K562 (cell line): ENCODE data around the gene TRAF3IP3. TPM values are rescaled to one million over a fixed set of nuclear protein-coding genes. Genes with fewer than 3 reads are reported as not detected.

Experiments used
- ELF1 ChIP-seq: fragments of 200-800 bp; sonication (Bioruptor generic); IDR thresholded peaks from 2 replicates; pipeline ENCODE4 v1.6.1; 2016; ENCODE audit warnings: missing genetic modification characterization, missing compliant biosample characterization
- ETV6 ChIP-seq, 3 experiments: fragments of 150-350 bp in 1 of 3; sonication (generic) in 1 of 3; formaldehyde crosslinking in 1 of 3; IDR thresholded peaks; 2 replicates each; pipeline versions ENCODE4 v1.6.1 to v1.8.0; 2014 to 2022; ENCODE audit warnings: borderline replicate concordance in 2 of 3, low read depth in 2 of 3, antibody characterized with exemption in 1 of 3, low read length in 1 of 3, mild to moderate bottlenecking in 1 of 3, missing genetic modification reagents in 1 of 3
- HMG20A ChIP-seq: fragments of 450-650 bp; formaldehyde crosslinking; conservative IDR thresholded peaks from 2 replicates; pipeline ENCODE4 v1.4.0; 2020; ENCODE audit warnings: mild to moderate bottlenecking, mixed read lengths
- ILK ChIP-seq: fragments of 450-650 bp; IDR thresholded peaks from 2 replicates; pipeline ENCODE4 v1.6.1; 2016; ENCODE audit warnings: missing genetic modification characterization, low read depth, mild to moderate bottlenecking, missing compliant biosample characterization, moderate library complexity, borderline replicate concordance
- LARP7 ChIP-seq: fragments of 450-650 bp; IDR thresholded peaks from 2 replicates; pipeline ENCODE4 v1.6.1; 2016
- MED1 ChIP-seq: sonication (generic); formaldehyde crosslinking; IDR thresholded peaks from 2 replicates; pipeline ENCODE4 v1.8.1; 2023; ENCODE audit warnings: missing genetic modification reagents, borderline replicate concordance
- NFATC3 ChIP-seq: fragments of 450-650 bp; IDR thresholded peaks from 2 replicates; pipeline ENCODE4 v1.6.1; 2017; ENCODE audit warnings: mild to moderate bottlenecking
- NFRKB ChIP-seq: fragments of 450-650 bp; IDR thresholded peaks from 2 replicates; pipeline ENCODE4 v1.6.1; 2016; ENCODE audit warnings: low read depth
- PHF20 ChIP-seq: fragments of 450-650 bp; IDR thresholded peaks from 2 replicates; pipeline ENCODE4 v1.6.1; 2018; ENCODE audit not compliant: partially characterized antibody
- POLR2A ChIP-seq: fragments of 450-650 bp; conservative IDR thresholded peaks from 2 replicates; pipeline ENCODE4 v1.6.1; 2016
- POLR2G ChIP-seq: fragments of 200-400 bp; formaldehyde crosslinking; IDR thresholded peaks from 2 replicates; pipeline ENCODE4 v1.6.1; 2017; ENCODE audit warnings: low read depth, mild to moderate bottlenecking, antibody characterized with exemption, low read length, moderate library complexity
- RBM17 ChIP-seq: fragments of 200-400 bp; formaldehyde crosslinking; IDR thresholded peaks from 2 replicates; pipeline ENCODE4 v1.6.1; 2017; ENCODE audit warnings: low read depth, mild to moderate bottlenecking, low read length, borderline replicate concordance
- polyA plus RNA-seq, 8 experiments: library from polyadenylated mRNA; depleted of rRNA in 4 of 8; stranded (reverse) in 5 of 8; unstranded in 3 of 8; fragments of >200 nt; fragmentation: Nextera tagmentation in 2 of 8; fragmentation: Illumina TruSeq in 1 of 8; extraction: Ambion mirVana in 2 of 8; extraction: Trizol in 1 of 8; gene quantifications; 2 replicates each; pipeline versions ENCODE4 v1.2.1 to v1.2.3, GENCODE V29; 2011 to 2014; ENCODE audit warnings: inconsistent platforms in 1 of 8, missing spikeins in 1 of 8
- total RNA-seq, 7 experiments: library from RNA; depleted of rRNA in 6 of 7; stranded (reverse); fragments of >200 nt in 6 of 7; fragmentation: Illumina TruSeq in 2 of 7; extraction: Trizol in 2 of 7; gene quantifications; 2 replicates each; pipeline versions ENCODE4 v1.2.1 to v1.2.3, GENCODE V29; 2011 to 2021; ENCODE audit warnings: low replicate concordance in 1 of 7
- TF ChIP-seq, protein P1 (sequence below): fragments of 250-450 bp; sonication (Bioruptor Pico); IDR thresholded peaks from 2 replicates; pipeline ENCODE4 v1.4.0; 2020; ENCODE audit warnings: mild to moderate bottlenecking, moderate library complexity, borderline replicate concordance
- TF ChIP-seq, protein P2 (sequence below): conservative IDR thresholded peaks from 2 replicates; pipeline ENCODE4 v1.6.1; 2011; ENCODE audit warnings: low read depth, mild to moderate bottlenecking, low read length; ENCODE audit not compliant: control insufficient read depth
- TF ChIP-seq, protein P3 (sequence below): fragments of 450-650 bp; formaldehyde crosslinking; IDR thresholded peaks from 2 replicates; pipeline ENCODE4 v1.4.0; 2020; ENCODE audit warnings: mild to moderate bottlenecking, moderate library complexity
- TF ChIP-seq, protein P4 (sequence below): fragments of 250-450 bp; sonication (Bioruptor Pico); IDR thresholded peaks from 2 replicates; pipeline ENCODE4 v1.4.0; 2020; ENCODE audit warnings: mild to moderate bottlenecking
- TF ChIP-seq, protein P5 (sequence below): fragments of 250-450 bp; sonication (Bioruptor Pico); IDR thresholded peaks from 2 replicates; pipeline ENCODE4 v1.5.1; 2021; ENCODE audit warnings: mild to moderate bottlenecking

TRAF3IP3 gene
- total and polyA plus RNA-seq, 9 of the 15 experiments (the other 6 are each of a cell fraction or from before 2014, with no cell fraction given), result 0.06 to 1.1 (median 0.31) TPM

DNA sequence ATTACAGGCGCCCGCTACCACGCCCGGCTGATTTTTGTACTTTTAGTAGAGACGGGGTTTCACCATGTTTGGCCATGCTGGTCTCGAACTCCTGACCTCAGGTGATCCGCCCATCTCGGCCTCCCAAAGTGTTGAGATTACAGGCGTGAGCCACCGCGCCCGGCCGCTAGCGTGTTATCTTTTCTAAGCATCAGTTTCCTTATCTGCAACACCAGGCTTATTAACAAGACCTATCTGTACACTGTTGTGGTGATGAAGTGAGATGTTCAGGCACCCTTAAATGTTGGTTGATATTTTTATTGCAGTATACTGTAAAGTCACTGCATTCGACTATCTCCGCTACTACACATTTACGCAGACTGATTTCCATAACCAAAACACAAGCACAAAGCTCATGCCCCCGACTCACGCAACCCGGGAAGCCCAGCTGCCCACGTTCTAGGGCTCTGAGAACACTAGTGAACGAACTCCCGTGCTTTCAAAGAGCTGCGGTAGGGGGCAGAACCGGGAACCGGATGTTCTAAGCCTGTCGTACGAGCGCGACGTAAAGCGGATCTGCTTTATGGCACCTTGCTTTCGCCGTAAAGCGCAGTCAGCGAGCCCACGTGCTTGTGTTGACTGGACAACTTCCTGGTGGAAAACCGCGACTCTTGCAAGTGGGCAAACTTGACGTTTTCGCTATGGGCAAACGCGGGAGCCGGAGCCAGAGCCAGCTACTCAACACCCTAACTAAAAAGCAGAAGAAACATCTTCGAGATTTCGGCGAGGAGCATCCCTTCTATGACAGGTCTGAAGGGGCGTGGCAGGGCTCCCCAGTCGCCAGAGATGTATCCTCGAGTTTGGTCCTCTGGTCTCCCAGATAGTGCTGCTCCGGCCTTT is 71.8 kb downstream of the TRAF3IP3 start, which contains the start of gene UTP25 (continued):
- TF ChIP-seq, protein P1, sequence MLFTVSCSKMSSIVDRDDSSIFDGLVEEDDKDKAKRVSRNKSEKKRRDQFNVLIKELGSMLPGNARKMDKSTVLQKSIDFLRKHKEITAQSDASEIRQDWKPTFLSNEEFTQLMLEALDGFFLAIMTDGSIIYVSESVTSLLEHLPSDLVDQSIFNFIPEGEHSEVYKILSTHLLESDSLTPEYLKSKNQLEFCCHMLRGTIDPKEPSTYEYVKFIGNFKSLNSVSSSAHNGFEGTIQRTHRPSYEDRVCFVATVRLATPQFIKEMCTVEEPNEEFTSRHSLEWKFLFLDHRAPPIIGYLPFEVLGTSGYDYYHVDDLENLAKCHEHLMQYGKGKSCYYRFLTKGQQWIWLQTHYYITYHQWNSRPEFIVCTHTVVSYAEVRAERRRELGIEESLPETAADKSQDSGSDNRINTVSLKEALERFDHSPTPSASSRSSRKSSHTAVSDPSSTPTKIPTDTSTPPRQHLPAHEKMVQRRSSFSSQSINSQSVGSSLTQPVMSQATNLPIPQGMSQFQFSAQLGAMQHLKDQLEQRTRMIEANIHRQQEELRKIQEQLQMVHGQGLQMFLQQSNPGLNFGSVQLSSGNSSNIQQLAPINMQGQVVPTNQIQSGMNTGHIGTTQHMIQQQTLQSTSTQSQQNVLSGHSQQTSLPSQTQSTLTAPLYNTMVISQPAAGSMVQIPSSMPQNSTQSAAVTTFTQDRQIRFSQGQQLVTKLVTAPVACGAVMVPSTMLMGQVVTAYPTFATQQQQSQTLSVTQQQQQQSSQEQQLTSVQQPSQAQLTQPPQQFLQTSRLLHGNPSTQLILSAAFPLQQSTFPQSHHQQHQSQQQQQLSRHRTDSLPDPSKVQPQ (CRISPR knock-in tag), result no peak
- TF ChIP-seq, protein P2, sequence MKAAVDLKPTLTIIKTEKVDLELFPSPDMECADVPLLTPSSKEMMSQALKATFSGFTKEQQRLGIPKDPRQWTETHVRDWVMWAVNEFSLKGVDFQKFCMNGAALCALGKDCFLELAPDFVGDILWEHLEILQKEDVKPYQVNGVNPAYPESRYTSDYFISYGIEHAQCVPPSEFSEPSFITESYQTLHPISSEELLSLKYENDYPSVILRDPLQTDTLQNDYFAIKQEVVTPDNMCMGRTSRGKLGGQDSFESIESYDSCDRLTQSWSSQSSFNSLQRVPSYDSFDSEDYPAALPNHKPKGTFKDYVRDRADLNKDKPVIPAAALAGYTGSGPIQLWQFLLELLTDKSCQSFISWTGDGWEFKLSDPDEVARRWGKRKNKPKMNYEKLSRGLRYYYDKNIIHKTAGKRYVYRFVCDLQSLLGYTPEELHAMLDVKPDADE, result peak; percentile 89
- TF ChIP-seq, protein P3, sequence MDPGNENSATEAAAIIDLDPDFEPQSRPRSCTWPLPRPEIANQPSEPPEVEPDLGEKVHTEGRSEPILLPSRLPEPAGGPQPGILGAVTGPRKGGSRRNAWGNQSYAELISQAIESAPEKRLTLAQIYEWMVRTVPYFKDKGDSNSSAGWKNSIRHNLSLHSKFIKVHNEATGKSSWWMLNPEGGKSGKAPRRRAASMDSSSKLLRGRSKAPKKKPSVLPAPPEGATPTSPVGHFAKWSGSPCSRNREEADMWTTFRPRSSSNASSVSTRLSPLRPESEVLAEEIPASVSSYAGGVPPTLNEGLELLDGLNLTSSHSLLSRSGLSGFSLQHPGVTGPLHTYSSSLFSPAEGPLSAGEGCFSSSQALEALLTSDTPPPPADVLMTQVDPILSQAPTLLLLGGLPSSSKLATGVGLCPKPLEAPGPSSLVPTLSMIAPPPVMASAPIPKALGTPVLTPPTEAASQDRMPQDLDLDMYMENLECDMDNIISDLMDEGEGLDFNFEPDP (CRISPR knock-in tag), result no peak
- TF ChIP-seq POLR2G (peak; percentile 60), ETV6 (IDR thresholded peaks at IDR 0.05; ENCODE audit: borderline replicate concordance in 1 of 2, low read depth in 2 of 2, low read length in 1 of 2) (no peak; a peak in 1 of 4 replicates), ETV6 (CRISPR knock-in tag; IDR thresholded peaks at IDR 0.05; ENCODE audit: borderline replicate concordance) (no peak), PHF20 (peak; percentile 85), ELF1 (tag) (peak; percentile 95), RBM17 (no peak), ILK (tag) (no peak), POLR2A (peak; percentile 85), MED1 (CRISPR knock-in tag) (no peak), NFATC3 (0 out of 2 replicates have a peak, but pooled peaks have one; percentile 29), LARP7 (no peak), HMG20A (CRISPR knock-in tag) (no peak), NFRKB (no peak)
- TF ChIP-seq, protein P4, sequence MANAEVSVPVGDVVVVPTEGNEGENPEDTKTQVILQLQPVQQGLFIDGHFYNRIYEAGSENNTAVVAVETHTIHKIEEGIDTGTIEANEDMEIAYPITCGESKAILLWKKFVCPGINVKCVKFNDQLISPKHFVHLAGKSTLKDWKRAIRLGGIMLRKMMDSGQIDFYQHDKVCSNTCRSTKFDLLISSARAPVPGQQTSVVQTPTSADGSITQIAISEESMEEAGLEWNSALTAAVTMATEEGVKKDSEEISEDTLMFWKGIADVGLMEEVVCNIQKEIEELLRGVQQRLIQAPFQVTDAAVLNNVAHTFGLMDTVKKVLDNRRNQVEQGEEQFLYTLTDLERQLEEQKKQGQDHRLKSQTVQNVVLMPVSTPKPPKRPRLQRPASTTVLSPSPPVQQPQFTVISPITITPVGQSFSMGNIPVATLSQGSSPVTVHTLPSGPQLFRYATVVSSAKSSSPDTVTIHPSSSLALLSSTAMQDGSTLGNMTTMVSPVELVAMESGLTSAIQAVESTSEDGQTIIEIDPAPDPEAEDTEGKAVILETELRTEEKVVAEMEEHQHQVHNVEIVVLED (CRISPR knock-in tag), result peak; percentile 53
- TF ChIP-seq, protein P5, sequence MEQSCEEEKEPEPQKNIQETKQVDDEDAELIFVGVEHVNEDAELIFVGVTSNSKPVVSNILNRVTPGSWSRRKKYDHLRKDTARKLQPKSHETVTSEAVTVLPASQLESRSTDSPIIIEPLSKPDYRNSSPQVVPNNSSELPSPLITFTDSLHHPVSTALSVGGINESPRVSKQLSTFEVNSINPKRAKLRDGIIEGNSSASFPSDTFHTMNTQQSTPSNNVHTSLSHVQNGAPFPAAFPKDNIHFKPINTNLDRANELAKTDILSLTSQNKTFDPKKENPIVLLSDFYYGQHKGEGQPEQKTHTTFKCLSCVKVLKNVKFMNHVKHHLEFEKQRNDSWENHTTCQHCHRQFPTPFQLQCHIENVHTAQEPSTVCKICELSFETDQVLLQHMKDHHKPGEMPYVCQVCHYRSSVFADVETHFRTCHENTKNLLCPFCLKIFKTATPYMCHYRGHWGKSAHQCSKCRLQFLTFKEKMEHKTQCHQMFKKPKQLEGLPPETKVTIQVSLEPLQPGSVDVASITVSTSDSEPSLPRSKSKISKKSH (CRISPR knock-in tag), result no peak
